GM21737 (cell line): Measurements from ENCODE around the gene DMBT1.
"Not testable (repeated sequence)": the region's sequence is repeated elsewhere in the genome, so short reads cannot be mapped to it uniquely, and the experiment has no call there.

Experiments
- ATAC-seq: cut with Tn5 transposase; IDR thresholded peaks from one replicate; pipeline ENCODE4 v1.9.1; 2021; ENCODE audit warnings: mild to moderate bottlenecking, moderate library complexity; ENCODE audit not compliant: unreplicated experiment

DMBT1 gene

GRCh38 chr10:122577311-122577885, 16.8 kb downstream of the DMBT1 start:
- no peak for ATAC-seq

GRCh38 chr10:122586070-122586469, 25.5 kb downstream of the DMBT1 start:
- ATAC-seq = not testable (repeated sequence)

- ATAC-seq = no peak
Measured at GRCh38 chr10:122587098-122587760, 26.7 kb downstream of the DMBT1 start.

GRCh38 chr10:122588381-122588780, 27.8 kb downstream of the DMBT1 start:
- ATAC-seq = no peak

GRCh38 chr10:122590153-122590552, 29.6 kb downstream of the DMBT1 start:
- ATAC-seq = no peak

GRCh38 chr10:122591736-122592135, 31.2 kb downstream of the DMBT1 start:
- no peak for ATAC-seq

GRCh38 chr10:122592161-122592560, 31.6 kb downstream of the DMBT1 start:
- no peak for ATAC-seq

- no peak for ATAC-seq
Measured at GRCh38 chr10:122617476-122618270, 57.1 kb downstream of the DMBT1 start.

GRCh38 chr10:122618461-122619165, 58.1 kb downstream of the DMBT1 start:
- ATAC-seq = no peak

GRCh38 chr10:122620961-122621360, 60.4 kb downstream of the DMBT1 start:
- not testable (repeated sequence) for ATAC-seq

GRCh38 chr10:122624546-122624945, 64.0 kb downstream of the DMBT1 start:
- no peak for ATAC-seq

- ATAC-seq = no peak
Measured at GRCh38 chr10:122630526-122630925, 70.0 kb downstream of the DMBT1 start.

- ATAC-seq = no peak
Measured at GRCh38 chr10:122632031-122632430, 71.5 kb downstream of the DMBT1 start.

- no peak for ATAC-seq
Measured at GRCh38 chr10:122632576-122632975, 72.0 kb downstream of the DMBT1 start.

- ATAC-seq = no peak
Measured at GRCh38 chr10:122636953-122637352, 76.4 kb downstream of the DMBT1 start.

GRCh38 chr10:122637376-122637775, 76.8 kb downstream of the DMBT1 start:
- no peak for ATAC-seq

- ATAC-seq = no peak
Measured at GRCh38 chr10:122638106-122638505, 77.6 kb downstream of the DMBT1 start.

GRCh38 chr10:122639801-122640200, 79.2 kb downstream of the DMBT1 start:
- no peak for ATAC-seq

GRCh38 chr10:122640921-122641320, 80.4 kb downstream of the DMBT1 start:
- no peak for ATAC-seq

GRCh38 chr10:122642726-122643605, 82.4 kb downstream of the DMBT1 start:
- ATAC-seq = no peak
